Right atrium auricular region (tissue), 2 donors: ENCODE data around the gene ROR2. TPM values are rescaled to one million over a fixed set of nuclear protein-coding genes. Genes with fewer than 3 reads are reported as not detected.
"Not testable (repeated sequence)": the region's sequence is repeated elsewhere in the genome, so short reads cannot be mapped to it uniquely, and the experiment has no call there.

ENCODE experiments used
- DNase-seq: peaks from one replicate; pipeline ENCODE4 v3.0.0-alpha.2; 2019; ENCODE audit warnings: low spot score
- H3K27ac ChIP-seq, 2 donors: fragments of 200-600 bp; sonication (generic); 1 replicate in 1 of 2; 2 replicates in 1 of 2; pipeline ENCODE4 v1.5.1; 2016 to 2019
- H3K27me3 ChIP-seq, 2 donors: fragments of 200-600 bp; sonication (generic); one replicate each; pipeline versions ENCODE4 v1.5.1 to v1.6.0; 2017 to 2019
- H3K36me3 ChIP-seq: fragments of 200-600 bp; sonication (generic); one replicate; pipeline ENCODE4 v1.5.1; 2016
- H3K4me1 ChIP-seq, 2 donors: fragments of 200-600 bp; sonication (generic); one replicate each; pipeline versions ENCODE4 v1.5.1 to v1.6.0; 2017 to 2019
- H3K4me3 ChIP-seq, 2 donors: fragments of 200-600 bp; sonication (generic); 1 replicate in 1 of 2; 2 replicates in 1 of 2; pipeline ENCODE4 v1.5.1; 2017 to 2019; ENCODE audit warnings: mild to moderate bottlenecking in 1 of 2, moderate library complexity in 1 of 2
- H3K9me3 ChIP-seq, 2 donors: fragments of 200-600 bp; sonication (generic); one replicate each; pipeline ENCODE4 v1.5.1; 2019
- total RNA-seq, 2 donors: library from RNA; depleted of rRNA; stranded (reverse); fragments of >200 nt; gene quantifications; one replicate each; pipeline ENCODE4 v1.1.0, GENCODE V29; 2016
- TF ChIP-seq, protein P1 (sequence below), 2 donors: fragments of 200-600 bp; sonication (generic); IDR thresholded peaks; one replicate each; pipeline ENCODE4 v1.5.1; 2019; ENCODE audit warnings: antibody characterized with exemption in 2 of 2

ROR2 gene
- total RNA-seq, 2 donors from 2014 or later: 21.8 to 28.5 TPM

- Histone ChIP-seq H3K27me3 (no peaks in the 10 kb centered on the region), H3K27ac (peak overlapping the region; percentile 64 to 70), H3K4me1 (peaks cover 0 to 19% of the 10 kb centered on the region in 2 donors), H3K9me3 (no peaks in the 10 kb centered on the region), H3K4me3 (no peak overlapping the region), H3K36me3 (no peaks in the 10 kb centered on the region)
- TF ChIP-seq, protein P1, sequence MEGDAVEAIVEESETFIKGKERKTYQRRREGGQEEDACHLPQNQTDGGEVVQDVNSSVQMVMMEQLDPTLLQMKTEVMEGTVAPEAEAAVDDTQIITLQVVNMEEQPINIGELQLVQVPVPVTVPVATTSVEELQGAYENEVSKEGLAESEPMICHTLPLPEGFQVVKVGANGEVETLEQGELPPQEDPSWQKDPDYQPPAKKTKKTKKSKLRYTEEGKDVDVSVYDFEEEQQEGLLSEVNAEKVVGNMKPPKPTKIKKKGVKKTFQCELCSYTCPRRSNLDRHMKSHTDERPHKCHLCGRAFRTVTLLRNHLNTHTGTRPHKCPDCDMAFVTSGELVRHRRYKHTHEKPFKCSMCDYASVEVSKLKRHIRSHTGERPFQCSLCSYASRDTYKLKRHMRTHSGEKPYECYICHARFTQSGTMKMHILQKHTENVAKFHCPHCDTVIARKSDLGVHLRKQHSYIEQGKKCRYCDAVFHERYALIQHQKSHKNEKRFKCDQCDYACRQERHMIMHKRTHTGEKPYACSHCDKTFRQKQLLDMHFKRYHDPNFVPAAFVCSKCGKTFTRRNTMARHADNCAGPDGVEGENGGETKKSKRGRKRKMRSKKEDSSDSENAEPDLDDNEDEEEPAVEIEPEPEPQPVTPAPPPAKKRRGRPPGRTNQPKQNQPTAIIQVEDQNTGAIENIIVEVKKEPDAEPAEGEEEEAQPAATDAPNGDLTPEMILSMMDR (IDR thresholded peaks at IDR 0.05): no peak
- no peak for DNase-seq
These were observed 154.3 kb downstream of the ROR2 start for GRCh38 chr9:91795598-91796241.

DNA sequence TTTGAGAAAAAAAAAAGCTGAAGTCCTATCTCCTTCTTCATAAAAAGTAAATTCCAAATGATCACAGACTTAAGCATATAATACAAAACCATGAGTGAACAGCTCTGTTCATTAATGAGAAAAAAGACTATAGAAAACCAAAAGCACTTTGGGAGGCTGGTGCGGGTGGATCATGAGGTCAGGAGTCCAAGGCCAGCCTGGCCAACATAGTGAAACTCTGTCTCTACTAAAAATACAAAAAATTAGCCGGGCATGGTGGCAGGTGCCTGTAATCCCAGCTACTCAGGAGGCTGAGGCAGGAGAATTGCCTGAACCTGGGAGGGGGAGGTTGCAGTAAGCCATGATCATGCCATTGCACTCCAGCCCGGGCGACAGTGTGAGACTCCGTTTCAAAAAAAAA is 156.7 kb downstream of the ROR2 start:
- H3K4me1 ChIP-seq, H3K9me3 ChIP-seq, H3K36me3 ChIP-seq, H3K4me3 ChIP-seq, H3K27ac ChIP-seq, DNase-seq, H3K27me3 ChIP-seq: not testable (repeated sequence)

DNA sequence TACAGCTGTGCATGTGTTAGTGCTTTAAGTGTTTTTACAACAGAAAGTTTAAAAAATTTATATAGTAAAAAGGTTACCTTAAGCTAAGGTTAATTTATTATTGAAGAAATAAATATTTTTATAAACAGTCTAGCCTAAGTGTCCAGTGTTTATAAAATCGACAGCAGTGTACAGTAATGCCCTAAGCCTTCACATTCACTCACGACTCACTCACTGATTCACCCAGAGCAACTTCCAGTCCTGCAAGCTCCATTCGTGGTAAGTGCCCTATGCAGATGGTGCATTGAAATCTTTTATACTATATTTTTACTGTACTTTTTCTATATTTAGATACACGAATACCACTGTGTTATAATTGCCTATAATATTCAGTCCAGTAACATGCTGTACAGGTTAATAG is 159.1 kb downstream of the ROR2 start:
- no peak for DNase-seq

DNA sequence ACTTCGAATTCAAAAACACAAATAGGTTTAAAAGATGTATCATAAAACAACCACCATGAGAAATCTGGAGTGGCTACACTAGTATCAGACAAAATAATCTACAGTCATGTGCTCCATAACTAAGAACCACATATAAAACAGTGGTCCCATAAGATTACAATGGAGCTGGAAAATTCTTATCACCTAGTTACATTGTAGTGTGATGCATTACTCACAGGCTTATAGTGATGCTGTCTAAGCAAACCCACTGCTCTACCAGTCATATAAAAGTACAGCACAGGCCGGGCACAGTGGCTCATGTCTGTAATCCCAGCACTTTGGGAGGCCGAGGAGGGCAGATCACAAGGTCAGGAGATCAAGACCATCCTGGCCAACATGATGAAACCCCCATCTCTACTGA is 160.1 kb downstream of the ROR2 start:
- H3K4me3 ChIP-seq: no peak overlapping the region
- no peak for DNase-seq
- H3K9me3 ChIP-seq: peaks cover 0 to 5% of the 10 kb centered on the region in 2 donors
- no peak overlapping the region for H3K27ac ChIP-seq
- no peaks in the 10 kb centered on the region for H3K36me3 ChIP-seq
- H3K4me1 ChIP-seq: no peaks in the 10 kb centered on the region
- H3K27me3 ChIP-seq: no peaks in the 10 kb centered on the region
- TF ChIP-seq, protein P1 (IDR thresholded peaks at IDR 0.05): no peak

More for the DNA sequence above, 159.1 kb downstream of the ROR2 start:
- H3K4me3 ChIP-seq: no peak overlapping the region
- no peak overlapping the region for H3K27ac ChIP-seq
- no peaks in the 10 kb centered on the region for H3K36me3 ChIP-seq
- H3K9me3 ChIP-seq: peaks cover 0 to 5% of the 10 kb centered on the region in 2 donors
- H3K4me1 ChIP-seq: no peaks in the 10 kb centered on the region
- no peaks in the 10 kb centered on the region for H3K27me3 ChIP-seq
- TF ChIP-seq, protein P1 (IDR thresholded peaks at IDR 0.05): no peak

- DNase-seq: no peak
- Histone ChIP-seq H3K27me3 (no peaks in the 10 kb centered on the region), H3K4me1 (no peaks in the 10 kb centered on the region), H3K4me3 (no peak overlapping the region), H3K36me3 (no peaks in the 10 kb centered on the region), H3K9me3 (peaks cover 0 to 5% of the 10 kb centered on the region in 2 donors), H3K27ac (no peak overlapping the region)
- TF ChIP-seq, protein P1 (IDR thresholded peaks at IDR 0.05): no peak
These were observed 162.1 kb downstream of the ROR2 start for GRCh38 chr9:91787931-91788330.

DNA sequence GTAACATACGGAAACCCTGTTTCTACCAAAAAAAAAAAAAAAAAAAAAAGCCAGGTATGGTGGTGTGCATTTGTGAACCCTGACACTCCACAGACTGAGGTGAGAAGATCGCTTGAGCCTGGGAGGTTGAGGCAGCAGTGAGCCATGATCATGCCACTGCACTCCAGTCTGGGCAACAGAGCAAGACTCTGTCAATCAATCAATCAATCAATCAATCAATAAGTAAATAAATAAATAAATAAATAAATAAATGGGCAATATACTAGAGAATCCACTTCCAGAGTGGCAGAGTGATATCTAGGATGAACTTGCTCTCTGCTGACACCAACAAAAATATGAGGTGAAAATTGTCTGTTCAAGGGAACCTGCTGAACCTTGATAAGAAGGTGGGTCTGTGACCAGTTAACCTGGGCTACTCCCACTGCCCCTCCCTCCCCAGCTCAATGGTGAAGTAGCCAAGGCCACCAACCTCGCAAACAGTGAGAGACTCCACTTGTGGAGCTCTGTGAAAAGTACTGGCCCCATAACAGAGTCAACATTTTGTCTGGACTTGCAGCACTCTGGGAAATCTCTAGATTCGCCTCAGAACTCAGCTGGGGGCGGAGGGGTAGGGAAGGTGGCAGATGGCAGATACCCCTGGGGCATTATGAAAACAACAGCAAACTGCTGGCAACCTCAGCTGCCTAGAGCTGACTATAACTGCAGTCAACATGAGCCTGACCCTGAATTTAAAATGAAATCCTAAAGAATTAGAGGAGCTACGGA is 163.7 kb downstream of the ROR2 start:
- Histone ChIP-seq H3K4me3 (no peak overlapping the region), H3K27me3 (no peaks in the 10 kb centered on the region), H3K9me3 (peaks cover 0 to 5% of the 10 kb centered on the region in 2 donors), H3K4me1 (peaks cover 0 to 9% of the 10 kb centered on the region in 2 donors), H3K36me3 (no peaks in the 10 kb centered on the region), H3K27ac (no peak overlapping the region)
- DNase-seq: no peak
- TF ChIP-seq, protein P1 (IDR thresholded peaks at IDR 0.05): no peak
